ENCODE data around the gene MIXL1. TPM values are rescaled to one million over a fixed set of nuclear protein-coding genes. Genes with fewer than 3 reads are reported as not detected.
"Not testable (repeated sequence)": the region's sequence is repeated elsewhere in the genome, so short reads cannot be mapped to it uniquely, and the experiment has no call there.

Gene MIXL1
- polyA plus RNA-seq, 5 donors, result 0.69 to 1.4 (median 0.72) TPM

DNA sequence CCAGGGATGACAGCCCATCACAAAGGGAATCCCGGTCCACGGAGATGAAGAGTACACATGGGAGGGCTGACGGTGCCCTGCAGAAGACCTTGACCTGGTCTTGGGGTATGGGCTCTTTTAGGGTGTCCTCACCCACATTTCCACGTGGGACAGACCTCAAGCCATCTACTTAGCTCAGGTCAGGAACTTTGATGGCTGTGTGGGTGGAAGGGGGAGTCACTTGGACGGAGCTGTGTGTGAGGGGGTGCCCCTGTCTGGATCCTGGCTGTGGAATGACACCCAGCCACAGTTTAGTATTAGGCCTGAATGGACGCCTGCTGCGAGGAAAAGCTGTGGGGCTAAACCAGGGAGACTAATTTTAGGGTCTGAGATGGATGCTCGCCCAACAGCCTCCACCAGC lies 10.9 kb upstream of the MIXL1 start:
- no peak for DNase-seq

DNA sequence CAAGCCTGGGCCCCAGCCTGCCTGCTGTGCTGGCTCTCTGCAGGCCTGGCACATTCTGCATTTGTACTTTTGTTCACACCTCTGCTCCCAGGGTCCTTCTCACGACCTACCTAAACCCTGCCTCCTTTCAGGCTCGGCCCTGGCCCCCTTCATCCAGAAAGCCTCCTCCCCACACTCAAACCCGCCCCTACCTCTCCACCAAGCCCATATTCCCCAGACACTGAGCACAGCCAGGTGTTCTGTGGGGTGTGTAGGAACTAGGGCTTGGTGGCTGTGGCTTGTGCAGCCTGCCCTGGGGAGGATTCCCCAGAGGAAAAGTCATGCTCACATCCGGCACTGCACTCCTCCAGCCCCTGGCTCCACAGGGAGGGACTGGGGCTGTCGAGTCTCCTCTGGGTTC lies 8.2 kb upstream of the MIXL1 start:
- no peak for DNase-seq

DNA sequence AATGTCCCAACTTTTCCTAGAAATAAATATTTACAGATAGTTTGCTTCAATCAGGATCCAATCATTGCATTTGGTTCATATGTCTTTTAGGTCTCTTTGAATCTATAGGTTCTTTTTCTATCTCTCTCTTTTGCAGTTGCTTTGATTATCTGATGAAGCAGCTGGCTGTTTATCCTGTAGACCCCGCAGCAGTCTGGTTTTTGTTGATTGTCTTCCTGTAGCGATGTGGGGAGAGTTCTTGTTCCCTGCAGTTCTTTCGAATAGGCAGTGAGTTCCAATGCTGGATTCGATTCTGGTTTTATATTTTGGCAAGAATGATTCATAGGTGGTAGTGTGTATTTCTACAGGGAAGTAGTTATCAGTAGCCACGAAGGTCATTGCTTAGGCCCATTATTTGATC lies 7.4 kb upstream of the MIXL1 start:
- DNase-seq, result no peak

DNA sequence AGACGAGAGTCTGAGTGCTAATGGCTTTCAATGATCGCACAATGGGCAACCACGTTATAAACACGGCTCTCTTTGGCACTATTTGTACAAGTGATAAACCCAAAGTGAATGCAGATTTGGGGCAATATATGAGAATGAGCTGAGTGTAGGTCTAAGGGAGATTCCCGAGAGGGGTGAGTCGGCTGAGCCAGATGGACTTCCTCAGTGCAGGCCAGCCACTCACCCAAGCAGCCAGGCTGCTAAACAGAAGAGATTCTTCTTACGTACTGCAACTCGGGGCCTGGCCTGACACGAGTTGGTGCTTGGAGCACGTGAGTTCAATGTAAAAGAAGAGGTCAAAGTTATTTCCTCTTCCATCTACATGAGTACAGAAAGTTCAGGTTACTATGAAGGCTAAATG lies 6.2 kb upstream of the MIXL1 start:
- DNase-seq, result no peak

DNA sequence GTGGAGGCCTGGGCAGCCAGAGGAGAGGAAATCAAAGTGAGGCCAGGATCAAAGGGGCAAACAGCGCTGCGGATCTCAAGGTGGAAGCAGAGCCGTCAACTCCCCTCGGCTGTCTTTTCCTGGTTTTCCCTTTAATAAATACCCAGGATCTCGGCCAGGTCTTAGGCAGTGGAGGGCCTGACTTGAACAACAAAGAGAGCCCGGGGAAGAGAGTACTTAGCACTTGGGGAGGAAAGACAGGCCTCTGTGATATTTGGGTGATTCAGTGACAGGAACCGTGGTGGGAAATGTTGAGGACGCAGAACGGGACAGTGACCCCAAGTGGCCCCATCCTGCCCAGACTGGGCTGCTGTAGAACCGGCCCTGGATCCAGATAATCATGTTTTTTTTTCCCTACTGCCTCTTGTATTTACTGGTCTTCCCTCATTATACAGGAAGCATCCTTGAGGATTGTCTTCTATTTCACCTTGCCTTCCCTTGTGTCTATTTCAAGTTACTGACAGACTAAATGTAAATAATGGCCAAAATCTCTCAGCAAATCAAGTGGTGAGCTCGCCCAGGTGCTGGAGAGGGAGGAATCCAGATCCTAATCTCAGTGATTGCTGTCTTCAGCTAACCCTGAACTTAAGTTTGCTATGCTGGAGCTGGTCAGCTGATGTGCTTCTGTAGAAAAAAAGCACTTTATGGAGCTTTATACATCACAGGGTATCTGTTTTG lies 2.8 kb upstream of the MIXL1 start:
- no peak for DNase-seq

DNA sequence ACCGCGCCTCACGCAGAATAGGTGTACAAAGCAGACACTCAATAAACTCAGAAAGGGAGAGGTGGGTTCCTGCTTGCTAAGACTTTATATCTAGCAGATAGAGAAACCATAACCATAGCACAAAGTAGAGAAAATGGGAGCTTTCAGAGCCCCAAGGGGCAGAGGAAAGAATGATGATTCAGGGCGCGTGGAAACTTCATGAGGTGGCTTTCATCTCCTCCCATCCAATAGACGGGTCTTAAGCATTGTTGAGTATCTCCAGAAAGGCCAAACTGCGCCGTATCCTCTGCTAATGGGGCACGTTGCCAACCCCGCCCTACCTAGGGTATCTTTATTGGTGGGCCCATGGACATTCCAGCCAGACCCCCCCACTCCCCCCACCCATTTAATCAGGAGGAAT lies 778 bp upstream of the MIXL1 start:
- no peak for DNase-seq

DNA sequence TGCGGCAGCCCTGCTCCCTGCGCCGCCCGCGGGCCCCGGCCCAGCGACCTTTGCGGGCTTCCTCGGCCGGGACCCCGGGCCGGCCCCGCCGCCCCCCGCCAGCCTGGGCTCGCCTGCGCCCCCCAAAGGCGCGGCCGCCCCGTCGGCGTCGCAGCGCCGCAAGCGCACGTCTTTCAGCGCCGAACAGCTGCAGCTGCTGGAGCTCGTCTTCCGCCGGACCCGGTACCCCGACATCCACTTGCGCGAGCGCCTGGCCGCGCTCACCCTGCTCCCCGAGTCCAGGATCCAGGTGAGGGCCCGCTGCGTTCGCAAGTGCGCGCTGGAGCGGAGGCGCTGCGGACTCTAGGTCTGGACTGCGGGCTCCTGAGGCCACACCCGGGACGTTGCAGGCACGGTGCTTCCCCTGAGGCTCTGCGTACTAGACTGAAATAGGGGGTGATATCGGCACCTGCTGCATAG lies 351 bp downstream of the MIXL1 start:
- peak in 1 of 2 donors; percentile 11 for DNase-seq

DNA sequence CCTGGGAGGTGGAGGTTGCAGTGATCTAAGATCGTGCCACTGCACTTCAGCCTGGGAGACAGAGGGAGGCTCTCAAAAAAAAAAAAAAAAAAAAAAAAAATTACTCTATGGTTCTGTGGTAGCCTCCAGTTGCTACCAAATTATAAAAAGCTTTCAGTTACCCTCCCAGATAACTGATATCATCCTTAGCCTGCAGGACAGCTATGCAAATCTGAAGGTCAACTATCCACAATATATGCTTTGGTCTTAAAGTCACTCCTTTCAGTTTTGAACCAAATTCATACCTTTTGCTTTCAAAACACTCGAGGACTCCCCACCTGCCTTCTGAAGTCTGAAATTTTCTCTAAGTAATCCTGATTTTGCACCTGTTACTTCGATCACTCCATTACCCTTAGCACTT lies 3.1 kb downstream of the MIXL1 start:
- no peak for DNase-seq

DNA sequence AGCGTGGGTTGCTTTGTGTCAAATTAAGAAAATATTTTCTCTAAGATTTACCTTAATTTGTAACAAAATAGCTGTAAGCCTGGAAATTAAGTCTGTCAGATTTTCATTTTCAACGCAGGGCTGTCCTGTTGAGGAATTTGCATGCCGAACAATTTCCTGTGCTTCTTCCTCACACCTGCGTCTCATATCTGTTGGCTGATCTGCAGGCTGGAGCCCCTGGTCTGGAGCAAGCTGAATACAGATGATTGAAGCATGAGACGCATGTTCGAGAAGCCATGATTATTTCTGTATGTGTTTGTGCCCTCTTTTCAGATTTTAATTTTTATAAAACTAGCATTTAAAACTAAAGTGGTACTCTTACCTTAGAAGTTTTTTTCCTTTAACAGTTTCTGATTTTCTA lies 9.8 kb downstream of the MIXL1 start:
- no peak for DNase-seq

DNA sequence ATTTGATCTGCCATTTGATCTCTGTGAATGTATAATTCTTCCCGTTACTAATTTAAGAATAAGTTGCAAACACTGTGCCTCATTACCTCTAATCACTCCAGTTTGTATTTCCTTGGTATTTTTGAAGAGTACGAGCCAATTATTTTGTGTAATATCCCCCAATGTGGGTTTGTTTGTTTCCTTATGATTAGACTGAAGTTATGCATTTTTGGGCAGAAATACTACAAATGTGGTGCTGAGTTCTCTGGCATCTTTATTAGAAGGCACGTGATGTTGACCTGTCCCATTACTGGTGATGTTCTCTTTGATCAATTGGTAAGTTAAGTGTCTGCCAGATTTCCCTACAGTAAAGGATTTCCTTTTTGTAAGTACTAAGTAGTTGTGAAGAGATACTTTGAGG lies 10.3 kb downstream of the MIXL1 start:
- no peak for DNase-seq

DNA sequence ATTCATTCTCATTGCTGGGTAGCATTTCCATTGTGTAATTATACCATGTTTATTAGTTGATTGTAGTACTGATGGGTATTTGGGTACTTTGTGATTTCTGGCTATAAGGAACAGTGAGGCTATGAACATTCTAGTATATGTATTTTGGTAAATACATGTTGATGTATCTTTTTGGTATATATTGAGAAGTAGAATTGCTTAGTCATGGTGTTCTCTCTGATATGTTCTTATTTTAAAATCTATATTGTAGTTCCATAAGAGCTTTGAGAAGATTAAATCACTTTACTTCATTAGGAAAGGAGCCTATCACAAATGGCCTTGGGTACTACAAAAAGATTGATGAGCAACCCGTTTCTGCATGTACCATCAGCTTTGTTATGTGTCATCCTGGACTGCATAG lies 13.4 kb downstream of the MIXL1 start:
- no peak for DNase-seq

DNA sequence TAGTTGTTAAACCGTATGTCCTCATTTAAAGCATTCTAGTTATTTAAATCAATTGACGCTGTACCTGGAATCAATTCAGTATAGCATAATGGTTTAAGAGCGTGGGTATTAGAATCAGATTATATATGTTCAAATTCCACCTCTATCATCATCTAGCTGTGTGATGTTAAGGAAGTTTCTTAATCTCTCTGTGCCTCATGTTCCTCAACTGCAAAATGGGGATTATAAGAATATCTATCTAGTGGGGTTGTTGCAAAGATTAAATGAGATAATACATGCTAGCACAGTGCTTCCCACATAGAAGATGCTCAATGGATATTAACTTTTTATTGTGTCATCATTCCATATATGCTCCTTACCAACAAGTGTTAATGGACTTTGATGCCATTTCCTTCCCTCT lies 16.0 kb downstream of the MIXL1 start:
- no peak for DNase-seq

DNA sequence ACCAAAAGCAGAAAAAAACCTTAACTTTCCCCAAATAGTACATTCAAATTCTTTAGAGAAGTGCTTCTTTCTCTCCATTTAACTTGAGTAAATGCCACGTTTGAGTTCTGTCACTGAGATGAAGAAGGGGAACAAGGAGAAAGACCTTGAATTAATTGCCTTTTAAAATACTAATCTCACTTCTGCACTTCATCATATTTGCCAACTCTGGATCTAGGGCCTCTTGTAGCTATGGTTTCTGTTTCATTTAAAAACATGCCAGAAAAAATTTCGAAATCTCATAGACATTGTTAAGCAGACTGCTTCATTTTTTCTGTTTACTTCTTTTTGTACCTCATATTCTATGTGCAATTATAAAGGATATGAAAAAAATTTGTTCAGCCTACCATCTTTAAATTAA lies 24.6 kb downstream of the MIXL1 start:
- DNase-seq, result peak; percentile 64 to 76

DNA sequence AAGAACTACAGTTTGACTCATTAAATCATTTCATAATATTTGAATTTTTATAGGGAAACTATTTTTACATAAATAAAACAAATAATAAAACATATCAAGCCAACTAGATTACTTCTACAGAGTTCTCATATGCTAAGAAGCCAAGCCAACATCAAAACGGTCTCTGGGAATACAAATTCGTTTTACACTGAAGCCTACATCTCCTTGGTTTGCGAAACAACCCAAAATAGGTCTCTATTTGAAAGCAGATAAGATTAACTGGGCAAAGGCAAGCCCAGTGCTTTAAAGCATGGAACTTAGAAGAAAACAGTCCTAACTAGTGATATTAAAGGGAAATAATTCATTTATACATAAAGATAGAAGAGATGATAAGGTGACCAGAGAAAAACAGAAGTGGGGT lies 25.3 kb downstream of the MIXL1 start:
- DNase-seq, result no peak

DNA sequence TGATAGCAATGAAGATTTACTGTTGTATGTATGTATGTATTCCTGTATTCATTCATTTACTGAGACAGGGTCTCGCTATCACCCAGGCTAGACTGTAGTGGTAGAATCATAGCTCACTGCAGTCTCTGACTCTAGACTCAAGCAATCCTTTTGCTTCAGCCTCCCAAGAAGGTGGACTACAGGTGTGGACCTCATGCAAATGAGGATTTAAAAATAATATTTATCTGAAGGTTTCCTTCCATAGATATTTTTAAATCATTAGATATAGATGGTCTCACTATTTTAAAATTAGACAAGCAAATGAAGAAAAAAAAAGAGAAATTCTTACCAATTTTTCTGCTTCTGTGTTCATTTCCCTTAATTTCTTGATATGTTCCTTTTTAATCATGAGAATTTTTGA lies 27.0 kb downstream of the MIXL1 start:
- DNase-seq, result no peak

DNA sequence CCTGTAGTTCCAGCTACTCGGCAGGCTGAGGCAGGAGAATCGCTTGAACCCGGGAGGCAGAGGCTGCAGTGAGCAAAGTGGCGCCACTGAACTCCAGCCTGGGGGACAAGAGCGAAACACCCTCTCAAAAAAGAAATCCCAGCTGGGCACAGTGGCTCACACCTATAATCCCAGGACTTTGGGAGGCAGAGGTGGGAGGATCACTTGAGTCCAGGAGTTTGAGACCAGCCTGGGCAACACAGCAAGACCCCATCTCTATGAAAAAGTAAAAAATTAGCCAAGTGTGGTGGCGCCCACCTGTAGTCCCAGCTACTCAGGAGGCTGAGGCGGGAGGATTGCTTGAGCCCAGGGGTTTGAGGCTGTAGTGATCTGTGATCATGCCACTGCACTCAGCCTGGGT lies 29.4 kb downstream of the MIXL1 start:
- DNase-seq, result not testable (repeated sequence)

DNA sequence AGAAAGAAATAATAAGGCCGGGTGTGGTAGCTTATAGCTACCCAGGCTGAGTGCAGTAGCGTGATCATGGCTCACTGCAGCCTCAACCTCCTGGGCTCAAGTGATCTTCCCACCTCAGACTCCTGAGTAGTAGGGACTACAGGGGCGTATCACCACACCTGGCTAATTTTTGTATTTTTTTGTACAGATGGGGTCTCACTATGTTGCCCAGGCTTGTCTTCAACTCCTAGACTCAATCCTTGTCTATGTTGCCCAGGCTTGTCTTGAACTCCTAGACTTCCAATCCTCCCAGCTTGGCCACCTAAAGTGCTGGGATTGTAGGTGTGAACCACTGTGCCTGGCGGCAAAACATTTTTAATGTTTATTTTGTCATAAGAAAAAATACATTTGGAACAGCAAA lies 30.5 kb downstream of the MIXL1 start:
- no peak for DNase-seq

DNA sequence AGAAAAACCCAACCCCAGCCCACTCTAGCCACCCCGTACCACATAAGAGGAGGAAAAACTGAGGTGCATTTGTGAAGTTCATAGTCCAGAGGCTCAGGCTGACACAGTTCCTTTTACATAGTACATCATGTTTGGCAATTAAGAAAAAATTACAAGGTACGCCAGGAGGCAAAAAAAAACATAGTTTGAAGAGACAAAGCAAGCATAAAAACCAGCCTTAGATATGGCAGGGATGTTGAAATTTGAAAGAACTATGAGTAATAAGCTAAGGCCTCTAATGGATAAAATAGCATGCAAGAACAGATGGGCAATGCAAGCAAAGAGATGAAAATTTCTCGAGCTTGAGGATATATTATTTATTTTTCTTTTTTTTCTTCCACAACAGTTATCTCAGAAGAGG lies 31.9 kb downstream of the MIXL1 start:
- DNase-seq, result no peak

DNA sequence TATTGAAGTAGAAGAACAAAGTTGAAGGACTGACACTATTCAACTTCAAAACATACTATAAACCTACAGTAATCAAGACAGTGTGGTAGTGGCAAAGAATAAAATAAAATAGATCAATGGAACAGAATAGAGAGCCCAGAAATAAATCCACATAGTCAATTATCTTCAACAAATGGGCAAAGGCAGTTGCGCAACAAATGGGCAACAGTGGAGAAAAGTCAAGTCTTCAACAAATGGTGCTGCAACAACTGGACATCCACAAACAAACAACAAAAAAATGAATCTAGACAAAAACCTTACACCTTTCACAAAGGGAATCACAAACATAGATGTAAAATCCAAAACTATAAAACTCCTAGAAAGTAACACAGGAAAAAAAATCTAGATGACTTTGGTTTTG lies 38.4 kb downstream of the MIXL1 start:
- no peak for DNase-seq

DNA sequence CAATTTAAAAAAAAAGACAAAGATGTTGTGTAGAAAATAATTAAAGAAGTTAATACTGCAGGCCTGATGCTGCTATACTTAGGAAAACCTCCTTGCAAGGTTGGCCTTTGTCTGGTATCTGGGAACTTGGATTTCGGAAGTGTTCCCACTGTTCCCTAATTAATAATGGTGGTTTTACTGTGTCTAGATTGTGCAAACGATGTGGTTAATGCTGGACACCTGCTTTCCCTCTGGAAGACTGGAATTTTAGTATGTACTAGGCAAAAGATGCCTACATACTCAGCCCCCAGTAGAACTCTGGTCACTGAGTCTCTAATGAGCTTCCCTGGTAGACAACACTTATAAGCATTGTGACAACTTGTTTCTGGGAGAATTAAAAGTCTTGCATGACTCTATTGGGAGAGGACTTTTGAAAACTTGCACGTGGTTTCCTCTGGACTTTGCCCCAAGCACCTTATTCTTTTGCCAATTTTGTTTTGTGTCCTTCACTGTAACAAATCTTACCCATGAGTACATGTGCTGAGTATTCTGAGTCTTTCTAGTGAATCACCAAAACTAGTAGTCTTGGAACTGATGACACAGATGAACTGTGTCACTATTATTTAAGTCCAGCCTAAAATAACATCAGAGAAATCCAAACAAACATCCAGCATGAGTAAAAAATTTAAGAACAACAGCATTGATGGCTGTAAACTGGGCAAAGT lies 45.1 kb downstream of the MIXL1 start:
- DNase-seq, result no peak

DNA sequence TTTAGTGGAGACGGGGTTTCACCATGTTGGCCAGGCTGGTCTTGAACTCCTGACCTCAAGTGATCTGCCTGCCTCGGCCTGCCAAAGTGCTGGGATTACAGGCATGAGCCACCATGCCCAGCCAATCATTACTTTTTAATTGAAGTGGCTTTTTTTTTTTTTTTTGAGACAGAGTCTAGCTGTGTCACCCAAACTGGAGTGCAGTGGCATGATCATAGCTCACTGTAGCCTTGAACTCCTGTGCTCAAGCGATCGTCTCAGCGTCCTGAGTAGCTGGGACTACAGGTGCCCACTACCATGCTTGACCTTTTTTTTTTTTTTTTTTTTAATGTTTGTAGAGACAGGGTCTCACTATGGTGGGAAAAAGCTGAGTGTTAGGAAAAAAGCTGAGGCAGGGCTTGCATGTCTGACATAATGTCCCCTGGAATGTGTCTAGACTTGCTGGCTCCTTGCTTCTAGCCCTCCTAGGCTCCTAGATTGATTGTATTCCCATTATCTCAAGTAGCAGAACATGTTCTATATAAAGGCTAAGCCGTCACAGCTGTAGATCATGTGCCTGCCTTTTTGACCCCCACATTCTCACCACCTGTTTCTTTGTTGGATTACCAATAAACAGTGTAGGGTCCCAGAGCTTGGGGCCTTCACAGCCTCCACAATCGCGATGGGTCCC lies 48.9 kb downstream of the MIXL1 start:
- not testable (repeated sequence) for DNase-seq

DNA sequence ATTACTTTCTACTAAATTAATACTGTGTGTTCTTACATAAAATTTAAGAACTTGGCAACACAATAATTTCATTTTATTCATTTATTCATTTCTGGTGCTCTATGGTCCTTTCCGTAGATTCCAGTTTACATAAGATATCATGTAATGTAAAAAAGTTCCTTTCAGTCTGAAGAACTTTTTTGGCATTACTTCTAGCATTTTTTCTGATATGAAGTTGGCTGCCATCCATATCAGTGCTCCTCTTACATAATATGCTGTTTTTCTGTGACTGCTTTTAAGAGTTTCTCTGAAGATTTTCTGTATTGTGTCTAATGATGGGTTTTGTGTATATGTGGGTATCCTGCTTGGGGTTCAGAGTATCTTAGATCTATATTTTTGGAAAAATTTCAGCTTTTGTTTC lies 50.7 kb downstream of the MIXL1 start:
- DNase-seq, result peak; percentile 41 to 51

DNA sequence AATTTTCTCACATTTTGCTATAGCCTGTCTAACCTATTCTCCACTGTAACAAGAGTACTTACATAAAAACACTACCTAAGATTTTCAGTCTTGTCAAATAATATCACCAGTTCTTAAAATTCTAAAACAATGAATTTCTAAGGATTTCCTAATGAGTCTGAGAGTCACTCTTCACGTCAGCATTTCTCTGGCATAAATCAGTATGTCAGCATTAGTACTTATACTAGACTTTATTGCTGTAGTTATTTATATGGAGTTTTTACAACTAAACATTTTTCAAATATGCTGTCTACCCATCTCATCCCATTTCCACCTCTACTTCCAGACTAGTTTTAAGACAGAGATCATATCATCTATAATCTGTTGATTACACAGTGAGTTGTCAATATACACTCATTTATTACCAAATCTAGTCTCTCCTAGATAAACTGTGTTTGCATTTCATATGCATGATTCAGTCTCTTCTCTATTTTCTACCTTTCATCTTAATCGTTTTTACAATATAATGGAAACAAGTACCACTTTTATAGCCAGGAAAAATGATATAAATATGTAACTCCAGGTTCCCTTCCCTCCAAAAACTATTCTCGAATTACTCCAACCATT lies 52.7 kb downstream of the MIXL1 start:
- no peak for DNase-seq

Measured in right lung (tissue), 5 donors.